GM23338 (cell line): Measurements from ENCODE around the gene PSAPL1.

ENCODE experiments used
- CREB1 ChIP-seq: fragments of 250-450 bp; sonication (Bioruptor Pico); IDR thresholded peaks from 2 replicates; pipeline ENCODE4 v1.5.0; 2020; ENCODE audit warnings: low read depth, mild to moderate bottlenecking, moderate library complexity
- CTCF ChIP-seq, 2 experiments: fragments of 200-600 bp in 1 of 2; sonication (generic) in 1 of 2; conservative IDR thresholded peaks; 2 replicates each; pipeline versions ENCODE4 v1.5.1 to v1.6.1; 2016 to 2017; ENCODE audit warnings: antibody characterized with exemption in 2 of 2, low read depth in 2 of 2, mild to moderate bottlenecking in 2 of 2, moderate library complexity in 1 of 2
- ETS1 ChIP-seq: IDR thresholded peaks from 2 replicates; pipeline ENCODE4 v1.6.1; 2016; ENCODE audit warnings: antibody characterized with exemption
- EZH2 ChIP-seq: fragments of 200-600 bp; sonication (generic); IDR thresholded peaks from one replicate; pipeline ENCODE4 v1.8.0; 2017; ENCODE audit warnings: antibody characterized with exemption, mild to moderate bottlenecking, low read depth; ENCODE audit not compliant: unreplicated experiment
- EZH2phosphoT487 ChIP-seq: fragments of 200-600 bp; sonication (generic); IDR thresholded peaks from one replicate; pipeline ENCODE4 v1.8.1; 2018; ENCODE audit warnings: antibody characterized with exemption; ENCODE audit not compliant: unreplicated experiment
- REST ChIP-seq: IDR thresholded peaks from one replicate; pipeline ENCODE4 v1.6.1; 2018; ENCODE audit warnings: antibody characterized with exemption; ENCODE audit not compliant: unreplicated experiment

GRCh38 chr4:7459471-7459870 lies 24.7 kb upstream of the PSAPL1 start:
- TF ChIP-seq CREB1: no peak
- no peak for TF ChIP-seq CTCF (conservative IDR thresholded peaks at IDR 0.05; ENCODE audit: low read depth in 2 of 2)
- TF ChIP-seq ETS1: no peak
- no peak for TF ChIP-seq REST
- TF ChIP-seq EZH2phosphoT487: no peak
- TF ChIP-seq EZH2: no peak
